HepG2 (cell line): Measurements from ENCODE around the gene TPO. TPM values are rescaled to one million over a fixed set of nuclear protein-coding genes. Genes with fewer than 3 reads are reported as not detected.

Experiments
- ATAC-seq: fragments of 200-7000 bp; cut with Tn5 transposase; 3 replicates; pipeline ENCODE4 v1.9.1; 2020; ENCODE audit warnings: mild to moderate bottlenecking, moderate library complexity
- BruUV-seq: library from RNA; stranded (reverse); fragments of 400-500 nt; replicated peaks from 2 replicates; lab custom pipeline; 2021; lab: Mats Ljungman, UMichigan
- CTCF ChIA-PET: fragments of 300-600 bp; formaldehyde crosslinking; extraction: SDS; loops from one replicate; lab custom pipeline; 2021; ENCODE audit warnings: low total read pairs, inconsistent platforms, low intra/inter-chr PET ratio; lab: Yijun Ruan, JAX
- POLR2A ChIA-PET: fragments of 350-600 bp; sonication (Branson Sonifier 250); formaldehyde crosslinking; loops from one replicate; lab custom pipeline; 2020; ENCODE audit warnings: antibody characterized with exemption, inconsistent platforms; lab: Yijun Ruan, JAX
- DNase-seq: peaks from one replicate; pipeline ENCODE4 v3.0.0-alpha.2; 2015; ENCODE audit warnings: low spot score
- FAIRE-seq: peaks from 3 replicates; lab custom pipeline; 2011; peaks lifted over from hg19 to GRCh38; lab: Jason Lieb, UNC
- H2AFZ ChIP-seq: one replicate; pipeline ENCODE4 v1.6.1; 2011; ENCODE audit warnings: low read length, inconsistent platforms
- H3K27ac ChIP-seq: fragments of 300-600 bp; 3 replicates; pipeline ENCODE4 v1.8.0; 2011; ENCODE audit warnings: mixed run types, mild to moderate bottlenecking, mixed read lengths, low read length, inconsistent platforms; ENCODE audit not compliant: insufficient read depth; ENCODE audit errors: extremely low read length
- H3K27me3 ChIP-seq, 2 experiments: fragments of 200-600 bp in 1 of 2; 2 replicates in 1 of 2; 3 replicates in 1 of 2; pipeline versions ENCODE4 v1.6.0 to v1.8.0; 2011; ENCODE audit warnings: low read length in 2 of 2, mild to moderate bottlenecking in 2 of 2, moderate library complexity in 2 of 2, inconsistent platforms in 1 of 2; ENCODE audit not compliant: insufficient read depth in 2 of 2, control insufficient read depth in 1 of 2
- H3K36me3 ChIP-seq, 2 experiments: fragments of 200-600 bp in 1 of 2; replicated peaks in 1 of 2; 2 replicates in 1 of 2; 3 replicates in 1 of 2; pipeline versions ENCODE4 v1.5.1 to v1.8.0; 2011; ENCODE audit warnings: low read length in 2 of 2, inconsistent platforms in 1 of 2; ENCODE audit not compliant: insufficient read depth in 2 of 2, control insufficient read depth in 1 of 2
- H3K4me1 ChIP-seq: 2 replicates; pipeline ENCODE4 v1.5.1; 2012; ENCODE audit warnings: low read length, inconsistent platforms; ENCODE audit not compliant: insufficient read depth
- H3K4me2 ChIP-seq: 2 replicates; pipeline ENCODE4 v1.6.0; 2011; ENCODE audit warnings: low read depth, low read length, inconsistent platforms
- H3K4me3 ChIP-seq, 3 experiments: fragments of 200-600 bp in 1 of 3; sonication (generic), shearing (Covaris generic) in 1 of 3; replicated peaks in 1 of 3; 2 replicates each; pipeline ENCODE4 v1.5.1; 2011 to 2016; ENCODE audit warnings: low read length in 3 of 3, inconsistent platforms in 2 of 3, low read depth in 2 of 3, mild to moderate bottlenecking in 2 of 3, control low read depth in 1 of 3, mixed read lengths in 1 of 3; ENCODE audit not compliant: insufficient read depth in 1 of 3
- H3K79me2 ChIP-seq: one replicate; pipeline ENCODE4 v1.6.1; 2011; ENCODE audit warnings: low read length, inconsistent platforms; ENCODE audit not compliant: insufficient read depth
- H3K9ac ChIP-seq: 2 replicates; pipeline ENCODE4 v1.6.0; 2011; ENCODE audit warnings: mild to moderate bottlenecking, low read depth, low read length, inconsistent platforms; ENCODE audit not compliant: insufficient read depth
- H3K9me3 ChIP-seq: 2 replicates; pipeline ENCODE4 v1.5.1; 2012; ENCODE audit warnings: mild to moderate bottlenecking, low read length
- H4K20me1 ChIP-seq: 2 replicates; pipeline ENCODE4 v1.6.0; 2011; ENCODE audit warnings: inconsistent platforms, mild to moderate bottlenecking, low read length, moderate library complexity; ENCODE audit not compliant: insufficient read depth
- ARID3A ChIP-seq: IDR thresholded peaks from 2 replicates; pipeline ENCODE4 v1.6.1; 2012; ENCODE audit warnings: low read depth, low read length, improper control_type of control experiment
- ARNT2 ChIP-seq: sonication (generic); formaldehyde crosslinking; IDR thresholded peaks from 2 replicates; pipeline ENCODE4 v1.8.0; 2022; ENCODE audit warnings: mild to moderate bottlenecking, low read depth, missing genetic modification reagents, moderate library complexity
- ATRX ChIP-seq: sonication (generic); formaldehyde crosslinking; IDR thresholded peaks from 2 replicates; pipeline ENCODE4 v1.4.0; 2020; ENCODE audit warnings: missing genetic modification reagents, borderline replicate concordance
- DNMT1 ChIP-seq: sonication (generic); formaldehyde crosslinking; IDR thresholded peaks from 2 replicates; pipeline ENCODE4 v1.5.1; 2020; ENCODE audit warnings: mild to moderate bottlenecking, missing genetic modification reagents
- FOXA3 ChIP-seq: IDR thresholded peaks from 2 replicates; pipeline ENCODE4 v1.6.1; 2016; ENCODE audit warnings: missing genetic modification reagents, missing compliant biosample characterization
- FOXO4 ChIP-seq: sonication (generic); formaldehyde crosslinking; conservative IDR thresholded peaks from 2 replicates; pipeline ENCODE4 v1.8.1; 2023; ENCODE audit warnings: missing genetic modification reagents
- GABPA ChIP-seq, 2 experiments: IDR thresholded peaks; 2 replicates each; pipeline ENCODE4 v1.6.1; 2011 to 2016; ENCODE audit warnings: low read depth in 2 of 2, low read length in 1 of 2, missing biosample characterization in 1 of 2, missing genetic modification characterization in 1 of 2
- GTF2F1 ChIP-seq: fragments of 150-350 bp; IDR thresholded peaks from 2 replicates; pipeline ENCODE4 v1.6.1; 2014; ENCODE audit warnings: low read length
- ISX ChIP-seq: sonication (generic); formaldehyde crosslinking; conservative IDR thresholded peaks from 2 replicates; pipeline ENCODE4 v1.5.0; 2020; ENCODE audit warnings: missing genetic modification reagents
- KLF13 ChIP-seq: sonication (generic); formaldehyde crosslinking; IDR thresholded peaks from 2 replicates; pipeline ENCODE4 v1.4.0; 2020; ENCODE audit warnings: mild to moderate bottlenecking, missing genetic modification reagents
- SYNCRIP ChIP-seq: fragments of 200-400 bp; formaldehyde crosslinking; IDR thresholded peaks from 2 replicates; pipeline ENCODE4 v1.6.1; 2018; ENCODE audit warnings: mild to moderate bottlenecking, low read depth, low read length; ENCODE audit not compliant: insufficient read depth
- TCF12 ChIP-seq, 2 experiments: fragments of 450-650 bp in 1 of 2; sonication (generic) in 1 of 2; formaldehyde crosslinking in 1 of 2; IDR thresholded peaks; 2 replicates each; pipeline versions ENCODE4 v1.6.1 to v1.8.0; 2017 to 2022; ENCODE audit warnings: antibody characterized with exemption in 1 of 2, mild to moderate bottlenecking in 1 of 2, missing genetic modification reagents in 1 of 2, moderate library complexity in 1 of 2
- TFE3 ChIP-seq: IDR thresholded peaks from 2 replicates; pipeline ENCODE4 v1.6.1; 2016
- THYN1 ChIP-seq: sonication (generic); formaldehyde crosslinking; IDR thresholded peaks from 2 replicates; pipeline ENCODE4 v1.8.1; 2023; ENCODE audit warnings: low read depth, mild to moderate bottlenecking, moderate library complexity, missing genetic modification reagents, borderline replicate concordance
- ZBTB7A ChIP-seq: sonication (generic); formaldehyde crosslinking; IDR thresholded peaks from 2 replicates; pipeline ENCODE4 v1.8.0; 2022; ENCODE audit warnings: mild to moderate bottlenecking, missing genetic modification reagents
- ZNF251 ChIP-seq: sonication (generic); formaldehyde crosslinking; IDR thresholded peaks from 2 replicates; pipeline ENCODE4 v1.9.0; 2021; ENCODE audit warnings: mild to moderate bottlenecking, missing genetic modification reagents
- ZNF569 ChIP-seq: sonication (generic); formaldehyde crosslinking; IDR thresholded peaks from 2 replicates; pipeline ENCODE4 v1.5.0; 2020; ENCODE audit warnings: mild to moderate bottlenecking, missing genetic modification reagents, moderate library complexity, borderline replicate concordance
- ZNF607 ChIP-seq: sonication (generic); formaldehyde crosslinking; IDR thresholded peaks from 2 replicates; pipeline ENCODE4 v1.5.1; 2020; ENCODE audit warnings: missing genetic modification reagents, mild to moderate bottlenecking, borderline replicate concordance
- WGBS: methylation state at CpG from one replicate; pipeline ENCODE4 v1.1.6; 2017; ENCODE audit warnings: low lambda C conversion rate; 5-methylcytosine and 5-hydroxymethylcytosine counted together
- in situ Hi-C: cut with HindIII; loops from 2 replicates; pipeline ENCODE4 v1.10.0; 2017; ENCODE audit warnings: low pct_unique_long_range_greater_than_20kb; ENCODE audit not compliant: extremely low pct_ligation_motif_present
- intact Hi-C: fragments of 100-400 bp; cut with micrococcal nuclease; formaldehyde crosslinking; loops from one replicate; pipeline ENCODE4 v1.10.0; 2022; ENCODE audit not compliant: unreplicated experiment
- polyA plus RNA-seq, 8 experiments: library from polyadenylated mRNA; depleted of rRNA in 3 of 8; stranded (reverse) in 7 of 8; unstranded in 1 of 8; fragments of >200 nt; fragmentation: Illumina TruSeq in 4 of 8; extraction: Trizol in 4 of 8; gene quantifications; 2 replicates each; pipeline versions ENCODE4 v1.2.1 to v1.2.3, GENCODE V29; 2011 to 2016; ENCODE audit warnings: low read depth in 4 of 8, missing spikeins in 1 of 8, mixed read lengths in 1 of 8; ENCODE audit not compliant: insufficient read depth in 1 of 8
- total RNA-seq, 5 experiments: library from RNA; depleted of rRNA; stranded (reverse); fragments of >200 nt; fragmentation: Illumina TruSeq; extraction: Trizol; gene quantifications; 2 replicates each; pipeline ENCODE4 v1.2.3, GENCODE V29; 2016; ENCODE audit warnings: low read depth in 1 of 5

TPO gene
- total and polyA plus RNA-seq, 2 of the 13 experiments (the other 11 are each of a cell fraction or from before 2014, with no cell fraction given): not detected

DNA sequence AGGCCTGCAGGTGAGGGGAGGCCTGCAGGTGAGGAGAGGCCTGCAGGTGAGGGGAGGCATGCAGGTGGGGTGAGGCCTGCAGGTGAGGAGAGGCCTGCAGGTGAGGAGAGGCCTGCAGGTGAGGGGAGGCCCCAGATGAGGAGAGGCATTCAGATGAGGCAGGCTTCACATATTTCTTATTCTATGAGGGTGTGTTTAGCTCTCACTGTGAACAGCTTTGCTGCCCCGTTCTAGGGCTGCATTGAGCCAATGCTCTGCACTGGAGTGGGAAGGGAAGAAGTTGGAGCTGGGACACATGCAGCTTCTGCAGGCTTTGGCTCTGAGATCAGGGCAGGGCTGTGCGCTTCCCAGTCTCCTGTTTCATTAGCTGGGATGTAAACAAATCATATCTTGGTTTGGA, 19.5 kb downstream of the TPO start (continued):
- TF ChIP-seq ARID3A (no peak), SYNCRIP (no peak)

GRCh38 chr2:1436369-1436768, 23.1 kb downstream of the TPO start:
- WGBS: 24% methylated on average over 9 of the region's 9 CpGs
- POLR2A ChIA-PET: no interaction called here
- H3K27ac ChIP-seq: no peak overlapping the region
- H3K4me2 ChIP-seq: no peak overlapping the region
- no peaks in the 10 kb centered on the region for H3K36me3 ChIP-seq
- intact Hi-C loops (no loop called here), in situ Hi-C loops (no loop called here)
- H3K4me1 ChIP-seq: no peaks in the 10 kb centered on the region
- no peak overlapping the region for H2AFZ ChIP-seq
- CTCF ChIA-PET: no interaction called here
- H3K9ac ChIP-seq: no peak overlapping the region
- BruUV-seq: no TSS peak
- TF ChIP-seq GTF2F1: no peak
- no peak for TF ChIP-seq ZNF569 (CRISPR knock-in tag)
- no peak for TF ChIP-seq GABPA (IDR thresholded peaks at IDR 0.05; ENCODE audit: low read depth, low read length)
- no peak for TF ChIP-seq GABPA (CRISPR knock-in tag; IDR thresholded peaks at IDR 0.05; ENCODE audit: low read depth)
- no peak for TF ChIP-seq TCF12 (IDR thresholded peaks at IDR 0.05)
- no peak for TF ChIP-seq TCF12 (CRISPR knock-in tag; IDR thresholded peaks at IDR 0.05)
- no peak for TF ChIP-seq ATRX (CRISPR knock-in tag)
- no peak for TF ChIP-seq ZBTB7A (CRISPR knock-in tag)
- TF ChIP-seq DNMT1 (CRISPR knock-in tag): no peak
- TF ChIP-seq THYN1 (CRISPR knock-in tag): no peak
- no peak for TF ChIP-seq ISX (CRISPR knock-in tag)
- no peak for TF ChIP-seq ZNF251 (CRISPR knock-in tag)
- TF ChIP-seq ZNF607 (CRISPR knock-in tag): no peak
- TF ChIP-seq FOXO4 (CRISPR knock-in tag): no peak
- TF ChIP-seq ARNT2: no peak
- no peak for TF ChIP-seq TFE3 (CRISPR knock-in tag)
- no peak for TF ChIP-seq FOXA3 (CRISPR knock-in tag)
- TF ChIP-seq KLF13 (CRISPR knock-in tag): no peak
- FAIRE-seq (no peak), DNase-seq (no peak), ATAC-seq (no peak)
- no peaks in the 10 kb centered on the region for H3K9me3 ChIP-seq
- no peaks in the 10 kb centered on the region for H3K79me2 ChIP-seq
- H3K27me3 ChIP-seq: peaks cover 2 to 11% of the 10 kb centered on the region in 2 experiments; a peak in 2 of 5 replicates
- H4K20me1 ChIP-seq: no peaks in the 10 kb centered on the region
- H3K4me3 ChIP-seq: no peak overlapping the region
